MCF 10A (cell line): Measurements from ENCODE around the gene RCAN1. TPM values are rescaled to one million over a fixed set of nuclear protein-coding genes. Genes with fewer than 3 reads are reported as not detected.

Experiments used
- BruUV-seq: library from RNA; stranded (reverse); fragments of 400-500 nt; replicated peaks from 2 replicates; lab custom pipeline; 2021; lab: Mats Ljungman, UMichigan
- CTCF ChIA-PET: fragments of 300-600 bp; sonication (Branson Sonifier 250); formaldehyde crosslinking; extraction: SDS; loops from one replicate; lab custom pipeline; 2021; ENCODE audit warnings: antibody characterized with exemption, inconsistent platforms; lab: Yijun Ruan, JAX
- POLR2A ChIA-PET: fragments of 300-600, 350-650 bp; sonication (Branson Sonifier 250); formaldehyde crosslinking; extraction: SDS; loops from one replicate; lab custom pipeline; 2020; ENCODE audit warnings: antibody characterized with exemption, inconsistent platforms; lab: Yijun Ruan, JAX
- DNase-seq: peaks from one replicate; pipeline ENCODE4 v3.0.0-alpha.2; 2018; ENCODE audit not compliant: unreplicated experiment
- H3K27ac Mint-ChIP-seq: one replicate; pipeline ENCODE4 v1.8.0; 2022; ENCODE audit warnings: mild to moderate bottlenecking, low read depth, mixed read lengths; ENCODE audit not compliant: unreplicated experiment
- H3K27me3 Mint-ChIP-seq: one replicate; pipeline ENCODE4 v1.8.0; 2022; ENCODE audit warnings: mixed read lengths; ENCODE audit not compliant: insufficient read depth, unreplicated experiment
- H3K36me3 Mint-ChIP-seq: one replicate; pipeline ENCODE4 v1.8.0; 2022; ENCODE audit warnings: mild to moderate bottlenecking, moderate library complexity, mixed read lengths; ENCODE audit not compliant: insufficient read depth, unreplicated experiment
- H3K4me1 Mint-ChIP-seq: one replicate; pipeline ENCODE4 v1.8.0; 2022; ENCODE audit warnings: mixed read lengths; ENCODE audit not compliant: insufficient read depth, unreplicated experiment
- H3K4me3 Mint-ChIP-seq: one replicate; pipeline ENCODE4 v1.8.0; 2022; ENCODE audit warnings: mild to moderate bottlenecking, moderate library complexity, mixed read lengths; ENCODE audit not compliant: unreplicated experiment
- H3K9me3 Mint-ChIP-seq: one replicate; pipeline ENCODE4 v1.8.0; 2022; ENCODE audit warnings: mixed read lengths; ENCODE audit not compliant: unreplicated experiment
- CTCF ChIP-seq: fragments of 200-600 bp; IDR thresholded peaks from one replicate; pipeline ENCODE4 v1.8.0; 2022; ENCODE audit warnings: antibody characterized with exemption, mild to moderate bottlenecking; ENCODE audit not compliant: unreplicated experiment
- intact Hi-C: fragments of 100-400 bp; cut with micrococcal nuclease; formaldehyde crosslinking; loops from 2 replicates; pipeline ENCODE4 v1.14.1; 2022
- total RNA-seq: library from RNA; stranded (reverse); gene quantifications from 2 replicates; pipeline ENCODE4 v1.2.3, GENCODE V29; 2022

Gene RCAN1
- total RNA-seq, 1 experiment from 2014 or later = 11.9 TPM

GRCh38 chr21:34548781-34549376 lies 66.0 kb downstream of the RCAN1 start:
- Mint-ChIP-seq H3K36me3 (no peaks in the 10 kb centered on the region), H3K4me3 (no peak overlapping the region), H3K4me1 (peaks cover 16% of the 10 kb centered on the region), H3K27ac (no peak overlapping the region), H3K9me3 (no peaks in the 10 kb centered on the region), H3K27me3 (no peaks in the 10 kb centered on the region)
- no peak for TF ChIP-seq CTCF
- CTCF ChIA-PET = no interaction called here
- intact Hi-C loops = loop anchor here (10.0 kb wide), 1 partner anchor 56 kb away; no protein-coding TSS in a partner anchor
- POLR2A ChIA-PET = interaction anchor here (2.1 kb wide), 1 partner anchor 22 kb away, joined by 5 read pairs; no protein-coding TSS in a partner anchor
- no TSS peak for BruUV-seq
- peak; percentile 47 for DNase-seq

GRCh38 chr21:34546542-34546941 lies 68.4 kb downstream of the RCAN1 start:
- no TSS peak for BruUV-seq

GRCh38 chr21:34545079-34545884 lies 69.6 kb downstream of the RCAN1 start:
- Mint-ChIP-seq H3K4me1 (peaks cover 12% of the 10 kb centered on the region), H3K9me3 (peaks cover 7% of the 10 kb centered on the region), H3K27me3 (no peaks in the 10 kb centered on the region), H3K4me3 (no peak overlapping the region), H3K27ac (peak overlapping the region; percentile 44), H3K36me3 (no peaks in the 10 kb centered on the region)
- intact Hi-C loops = loop anchor here (10.0 kb wide), 1 partner anchor 60 kb away; no protein-coding TSS in a partner anchor
- TF ChIP-seq CTCF = no peak
- CTCF ChIA-PET = interaction anchor here (1.0 to 1.2 kb wide), 3 partner anchors 19 to 57 kb away, joined by 3 to 4 read pairs (median 3); no protein-coding TSS in a partner anchor
- DNase-seq = no peak
- POLR2A ChIA-PET = no interaction called here
- BruUV-seq = no TSS peak

More at GRCh38 chr21:34546542-34546941, 68.4 kb downstream of the RCAN1 start:
- no peak for DNase-seq
- Mint-ChIP-seq H3K36me3 (no peaks in the 10 kb centered on the region), H3K27me3 (no peaks in the 10 kb centered on the region), H3K4me3 (no peak overlapping the region), H3K27ac (no peak overlapping the region), H3K9me3 (peaks cover 7% of the 10 kb centered on the region), H3K4me1 (peaks cover 12% of the 10 kb centered on the region)
- ChIA-PET CTCF (no interaction called here), POLR2A (no interaction called here)
- intact Hi-C loops = loop anchor here (10.0 kb wide), 1 partner anchor 58 kb away; no protein-coding TSS in a partner anchor
- no peak for TF ChIP-seq CTCF

GRCh38 chr21:34544032-34544496 lies 70.8 kb downstream of the RCAN1 start:
- Mint-ChIP-seq H3K36me3 (no peaks in the 10 kb centered on the region), H3K27me3 (no peaks in the 10 kb centered on the region), H3K4me3 (no peak overlapping the region), H3K4me1 (peaks cover 10% of the 10 kb centered on the region), H3K27ac (no peak overlapping the region), H3K9me3 (peaks cover 7% of the 10 kb centered on the region)
- intact Hi-C loops = loop anchor here (1.0 to 10.0 kb wide), 2 partner anchors 17 to 61 kb away; no protein-coding TSS in a partner anchor
- ChIA-PET CTCF (interaction anchor here (0.5 to 1.4 kb wide), 9 partner anchors 10 to 74 kb away, joined by 3 to 6 read pairs (median 4); no protein-coding TSS in a partner anchor), POLR2A (interaction anchor here (1.1 kb wide), 1 partner anchor 17 kb away, joined by 5 read pairs; no protein-coding TSS in a partner anchor)
- peak; percentile 90 for DNase-seq
- TF ChIP-seq CTCF = peak; percentile 66
- no TSS peak for BruUV-seq
